DMS 273 (cell line): ENCODE data around the gene ZMIZ1.

Experiments used
- DNase-seq: peaks from one replicate; lab custom pipeline; 2025; ENCODE audit not compliant: unreplicated experiment; lab: John Stamatoyannopoulos, UW

ZMIZ1 gene

DNA sequence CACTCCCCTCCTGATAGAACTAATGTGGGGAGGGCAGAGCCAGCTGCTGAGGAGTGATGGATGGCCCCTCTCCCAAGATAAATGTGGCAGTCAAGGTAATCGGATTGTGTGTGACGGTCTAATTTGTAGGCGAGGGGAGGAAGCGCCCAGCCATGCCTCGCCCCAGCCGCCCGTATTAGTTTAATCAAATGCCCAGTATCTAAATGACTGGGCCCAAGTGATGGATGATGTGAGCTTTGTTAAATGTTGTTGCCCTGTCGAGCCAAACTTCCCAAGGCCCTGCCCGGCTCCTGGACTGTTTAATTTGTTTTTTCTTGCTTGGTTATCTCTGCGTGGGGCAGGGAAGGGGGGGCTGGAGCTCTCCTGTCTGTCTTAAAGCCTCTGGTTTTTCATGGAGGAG, 190.1 kb downstream of the ZMIZ1 start:
- no peak for DNase-seq

DNA sequence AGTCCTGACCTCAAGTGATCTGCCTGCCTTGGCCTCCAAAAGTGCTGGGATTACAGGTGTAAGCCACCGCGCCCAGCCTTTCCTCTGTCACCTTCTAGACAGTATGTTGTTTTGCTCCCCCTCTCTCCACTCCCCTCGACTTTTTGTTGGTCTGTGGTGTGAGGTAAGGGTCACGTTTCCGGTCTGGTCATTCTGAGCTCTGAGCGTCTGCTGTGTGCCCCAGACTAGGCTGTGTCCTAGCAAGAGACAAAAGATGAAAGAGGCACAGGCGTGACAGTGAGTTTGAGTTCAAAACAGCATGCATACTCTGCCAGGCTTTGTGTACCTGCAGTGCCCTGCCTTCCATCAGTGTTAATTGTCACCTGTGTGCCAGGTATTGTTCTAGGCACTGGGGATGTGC, 191.1 kb downstream of the ZMIZ1 start:
- DNase-seq: no peak

DNA sequence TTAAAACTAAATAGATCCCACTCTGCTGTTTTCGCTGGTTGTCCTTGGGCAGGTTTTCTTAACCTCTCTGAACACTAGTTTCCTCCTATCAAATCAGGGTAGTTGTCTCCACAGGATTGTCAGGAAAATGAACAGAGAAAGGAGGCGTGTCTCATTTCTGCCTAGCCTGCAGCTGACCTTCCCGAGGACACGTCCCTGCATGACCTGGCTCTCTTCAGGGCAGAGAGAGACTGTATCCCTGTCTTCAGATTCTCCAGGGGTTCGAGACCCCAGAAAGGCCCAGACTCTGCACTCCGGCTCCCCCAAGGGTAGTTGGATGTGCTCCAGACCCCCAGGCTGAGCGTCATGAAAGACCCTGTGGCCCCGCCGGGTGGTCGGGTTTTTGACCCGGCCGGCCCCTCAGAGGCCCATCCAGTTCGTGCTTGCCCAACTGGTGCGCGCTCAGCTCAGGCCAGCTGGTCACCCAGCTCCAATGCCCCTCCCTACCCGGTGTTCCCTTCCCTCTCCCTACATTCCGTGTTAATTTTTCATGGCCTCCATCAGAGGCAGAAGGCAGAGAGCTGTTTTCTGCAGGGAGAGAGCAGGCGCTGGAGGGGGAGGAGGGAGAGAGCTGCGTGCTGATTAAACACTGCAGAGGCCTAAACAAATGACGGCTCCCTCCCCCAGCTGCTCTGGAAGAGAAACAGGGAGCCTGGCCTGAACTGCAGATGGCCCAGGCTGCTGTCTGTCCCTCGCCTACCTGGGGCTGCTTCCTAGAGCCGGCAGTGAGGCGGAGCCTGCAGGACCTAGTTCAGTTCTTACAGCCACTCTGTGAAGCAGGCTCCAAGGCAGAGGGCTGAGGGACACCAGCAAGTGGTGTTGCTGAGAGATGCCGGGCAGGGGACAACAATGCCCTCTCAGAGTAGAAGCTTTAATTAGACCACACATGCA, 192.3 kb downstream of the ZMIZ1 start:
- DNase-seq: peak; percentile 89

DNA sequence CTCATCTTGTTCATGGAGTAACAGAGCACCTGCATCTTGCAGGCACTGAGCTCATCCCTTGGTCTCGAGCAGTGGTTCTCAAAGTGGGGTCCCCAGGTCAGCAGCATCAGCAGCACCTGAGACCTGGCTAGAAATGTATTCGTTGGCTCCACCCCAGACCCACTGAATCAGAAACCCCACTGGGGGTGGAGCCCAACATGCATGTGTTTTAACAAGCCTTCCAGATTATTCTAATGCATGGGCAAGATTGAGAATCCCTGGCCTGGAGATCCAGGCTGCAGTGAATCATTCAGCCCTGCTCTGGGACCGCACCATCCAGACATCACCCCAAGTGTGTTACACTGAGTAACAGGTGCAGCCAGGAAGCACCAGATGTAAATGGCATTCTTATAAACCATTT, 193.4 kb downstream of the ZMIZ1 start:
- DNase-seq: no peak

DNA sequence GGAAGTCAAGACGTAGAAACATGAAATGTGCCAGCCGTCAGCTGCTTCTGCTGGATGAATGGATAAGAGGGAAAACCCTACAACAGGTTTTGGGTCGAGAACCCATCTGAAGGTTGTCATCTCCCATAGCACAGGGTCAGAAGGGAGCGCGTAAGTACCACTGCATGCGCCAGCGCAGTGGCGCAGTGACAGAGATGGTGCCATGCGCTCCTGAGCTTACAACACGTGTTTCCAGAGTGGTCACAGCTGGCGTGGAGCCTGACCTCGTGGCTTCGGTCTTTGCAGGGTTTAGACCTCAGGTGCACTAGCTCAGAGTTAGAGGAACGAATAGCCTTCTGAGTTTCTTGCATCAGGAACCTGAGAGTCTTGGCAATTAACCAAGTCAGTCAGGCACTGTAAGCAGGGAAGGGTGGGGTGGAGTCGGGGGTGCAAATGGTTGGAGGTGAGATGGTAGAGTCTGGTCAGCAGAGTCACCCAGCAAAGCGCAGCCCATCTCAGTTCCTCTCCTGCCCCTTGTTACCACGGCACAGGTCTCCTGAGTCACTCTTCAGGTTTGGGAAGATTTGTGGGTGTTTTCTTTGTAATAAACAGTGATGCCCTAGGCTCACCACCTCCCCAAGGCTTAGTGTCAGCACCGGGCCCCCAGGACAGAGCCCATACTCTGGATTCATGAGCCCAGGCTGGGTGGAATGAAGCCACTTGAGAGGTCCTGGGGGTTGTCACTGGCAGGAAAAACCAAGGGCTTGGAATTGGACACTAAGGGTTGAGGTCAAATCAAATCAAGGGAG, 194.4 kb downstream of the ZMIZ1 start:
- DNase-seq: no peak

DNA sequence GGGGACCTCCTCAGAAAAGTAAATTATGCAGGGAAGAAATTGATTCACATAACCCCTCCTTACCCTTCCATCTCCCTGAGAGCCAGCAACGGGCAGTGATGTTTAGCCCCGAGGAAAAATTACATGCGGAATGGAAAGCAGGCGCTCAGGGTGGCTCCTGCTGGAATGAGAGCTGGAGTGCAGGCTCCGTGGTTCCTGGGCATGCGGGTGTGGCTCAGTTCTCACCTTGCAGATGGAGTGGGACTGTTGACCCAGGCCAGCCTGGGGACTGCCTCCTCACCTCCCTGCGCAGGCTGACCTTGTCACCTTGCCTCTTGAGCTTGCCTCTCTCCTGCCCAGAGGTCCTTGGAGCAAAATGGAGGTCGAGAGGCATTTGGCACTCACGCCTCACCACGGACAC, 195.2 kb downstream of the ZMIZ1 start:
- no peak for DNase-seq

DNA sequence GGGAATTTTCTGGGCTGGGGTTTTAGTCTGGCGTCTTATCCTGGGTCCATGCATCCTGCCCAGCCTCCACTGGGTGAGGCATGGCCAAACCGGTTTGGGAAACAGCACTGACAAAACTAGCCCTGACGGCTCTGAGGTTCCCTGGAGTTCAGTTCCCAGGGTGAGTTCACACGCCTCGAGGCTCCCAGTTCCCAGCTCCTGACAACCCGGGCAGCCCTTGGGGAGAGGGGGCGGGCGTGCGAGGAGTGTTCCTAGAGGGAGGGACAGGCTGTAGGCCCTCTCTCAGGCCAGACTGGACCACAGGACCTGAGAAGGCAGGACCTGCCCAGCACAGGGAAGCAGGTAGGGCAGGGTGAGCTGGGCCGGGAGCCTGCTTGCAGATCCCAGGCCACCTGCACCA, 196.2 kb downstream of the ZMIZ1 start:
- no peak for DNase-seq

DNA sequence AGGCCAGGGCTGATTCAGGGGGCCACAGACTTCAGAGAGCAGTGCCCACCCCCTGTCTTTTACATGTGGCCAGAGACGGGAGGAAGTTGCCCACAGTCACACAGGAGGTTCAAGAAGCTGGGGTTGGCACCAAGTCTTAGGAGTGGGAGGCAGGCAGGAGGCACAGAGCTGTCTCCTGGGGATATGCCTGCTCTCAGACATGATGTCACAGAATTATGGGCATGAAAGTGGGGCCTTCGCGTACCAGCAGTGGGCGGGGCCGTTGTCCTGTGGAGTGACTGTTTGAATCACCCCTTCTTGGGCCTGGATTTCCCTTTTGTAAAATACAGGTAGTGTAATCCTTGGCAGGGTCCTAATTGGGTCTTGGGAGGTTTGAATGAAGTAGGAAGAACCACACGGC, 197.3 kb downstream of the ZMIZ1 start:
- no peak for DNase-seq

DNA sequence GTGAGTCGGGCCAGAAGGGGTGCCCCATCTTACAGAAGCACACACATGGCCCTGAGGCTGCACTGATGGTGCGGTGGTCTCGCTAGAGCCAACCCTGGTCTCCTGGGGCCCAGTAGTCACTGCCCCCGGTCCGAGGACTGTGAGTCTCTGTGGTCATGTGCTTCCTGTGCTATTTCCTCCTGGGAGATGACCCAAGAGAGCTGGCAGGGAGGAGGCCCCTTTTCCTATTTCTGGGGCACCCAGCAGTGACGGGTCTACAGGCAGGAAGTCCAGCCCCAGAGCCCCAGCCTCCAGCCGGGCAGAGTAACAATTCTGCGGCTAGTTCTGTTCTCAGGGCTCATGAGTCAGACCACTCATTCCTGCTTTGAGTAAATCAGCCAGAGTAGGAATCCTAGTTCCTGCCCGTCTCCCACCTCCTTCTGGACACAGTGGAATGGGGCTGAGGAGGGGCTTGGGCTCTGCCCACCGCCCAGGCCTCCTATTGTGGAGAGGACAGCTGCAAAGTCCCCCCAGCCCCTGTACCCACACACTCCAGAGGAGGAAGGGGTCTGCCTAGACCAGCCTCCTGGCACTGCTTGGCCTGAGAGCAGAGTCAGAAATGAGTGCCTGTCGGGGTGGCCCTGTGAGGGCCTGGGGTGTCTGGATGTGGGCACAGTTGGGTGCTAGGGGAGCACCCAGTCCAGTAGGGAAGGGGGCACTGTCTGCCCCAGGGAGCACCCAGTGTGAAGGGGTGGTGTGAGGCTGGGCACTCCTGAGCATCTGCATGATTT, 198.0 kb downstream of the ZMIZ1 start:
- DNase-seq: no peak

DNA sequence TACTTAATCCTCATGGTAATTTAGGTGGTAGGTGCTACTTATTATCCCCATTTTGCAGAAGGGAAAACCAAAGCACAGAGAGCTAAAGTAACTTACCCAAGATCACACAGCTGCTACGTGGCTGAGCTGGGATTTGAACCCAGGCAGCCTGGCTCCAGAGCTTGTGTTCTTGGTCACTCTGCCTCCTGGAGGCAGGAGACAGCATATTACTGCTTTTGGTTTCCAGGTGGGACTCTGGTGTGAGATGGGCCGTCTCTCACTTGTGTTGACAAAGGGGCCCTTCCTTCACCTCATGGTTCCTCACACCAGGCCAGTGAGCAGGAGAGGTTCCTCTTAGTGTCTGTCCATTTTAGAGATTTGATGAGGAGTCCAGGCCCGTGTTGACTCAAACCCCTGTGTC, 198.7 kb downstream of the ZMIZ1 start:
- DNase-seq: no peak

DNA sequence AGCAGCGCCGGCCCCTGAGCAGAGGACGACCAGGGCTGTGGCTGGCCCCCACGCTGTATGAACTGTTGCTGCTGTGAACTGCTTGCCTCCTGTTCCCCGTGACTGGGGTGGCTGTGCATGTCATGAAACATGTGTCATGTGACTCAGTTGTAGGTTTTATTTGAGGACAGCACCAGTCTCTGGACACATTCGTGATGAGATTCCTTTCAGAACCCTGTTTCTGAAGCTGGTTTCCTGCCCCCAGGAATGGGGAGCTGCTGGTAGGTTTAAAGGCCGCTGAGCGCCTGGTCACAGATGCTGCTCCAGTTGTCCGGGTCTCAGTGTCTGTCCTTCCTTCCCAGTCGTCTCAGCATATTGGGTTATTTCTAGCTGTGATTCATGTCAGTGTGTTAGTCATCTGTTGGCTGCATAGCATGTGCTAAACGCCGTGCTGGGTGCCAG, 199.4 kb downstream of the ZMIZ1 start:
- DNase-seq: peak; percentile 21

DNA sequence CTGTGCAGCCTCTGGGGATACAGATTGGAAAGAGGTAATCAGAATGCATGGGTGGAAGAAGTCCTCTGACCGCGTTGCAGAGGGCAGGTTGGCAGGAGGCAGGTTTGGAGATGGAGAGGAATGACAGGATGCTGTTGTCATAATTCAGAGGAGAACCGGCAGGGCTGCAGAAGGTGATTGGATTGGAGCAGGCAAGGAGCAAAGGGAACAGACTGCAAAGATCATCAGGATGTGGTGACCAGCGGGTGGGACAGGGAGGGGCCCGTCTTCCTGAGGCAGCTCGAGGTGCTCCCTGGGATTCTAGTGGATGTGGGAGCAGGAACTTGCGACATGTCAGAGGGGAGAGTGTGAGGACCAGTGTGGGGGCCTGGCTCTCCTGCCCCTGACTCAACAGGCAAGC, 200.0 kb downstream of the ZMIZ1 start:
- DNase-seq: no peak

DNA sequence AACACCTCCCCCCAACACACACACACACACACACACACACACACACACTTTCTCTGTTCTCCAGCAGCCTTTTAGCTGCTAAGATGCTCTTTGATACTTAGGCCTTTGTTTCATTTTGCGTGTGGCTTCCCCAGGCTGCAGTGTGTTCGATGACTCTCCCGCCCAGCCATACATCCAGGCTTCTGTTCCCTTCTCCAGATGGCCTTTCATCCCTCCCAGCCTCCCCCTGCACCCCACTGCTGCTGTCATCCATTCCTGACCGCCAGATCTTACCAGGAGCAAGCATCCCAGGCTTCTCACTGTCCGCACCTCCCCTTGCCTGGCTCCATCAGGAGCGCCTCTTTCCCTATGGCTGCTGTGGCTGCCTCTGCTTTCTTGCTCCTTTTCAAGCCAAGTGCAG, 200.7 kb downstream of the ZMIZ1 start:
- peak; percentile 63 for DNase-seq

DNA sequence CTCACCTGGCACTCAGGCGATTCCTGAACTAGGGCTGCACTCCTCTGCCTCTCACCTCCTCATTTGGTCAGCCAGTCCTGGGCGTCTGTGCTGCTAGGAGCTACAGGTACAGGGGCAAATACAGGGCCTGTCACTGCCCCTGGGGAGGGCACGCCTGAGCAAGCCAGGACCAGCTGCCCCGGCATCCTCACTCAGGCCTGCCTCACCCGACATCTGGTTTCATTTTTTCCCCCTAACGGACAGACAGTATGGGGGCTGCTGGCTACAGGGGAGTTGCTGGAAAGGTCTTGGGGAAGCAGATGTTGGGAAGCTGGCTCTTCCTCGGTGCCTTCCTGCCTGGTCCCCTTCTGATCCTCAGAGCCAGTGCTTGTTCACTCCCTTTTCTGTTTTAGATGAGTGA, 201.2 kb downstream of the ZMIZ1 start:
- peak; percentile 75 for DNase-seq

DNA sequence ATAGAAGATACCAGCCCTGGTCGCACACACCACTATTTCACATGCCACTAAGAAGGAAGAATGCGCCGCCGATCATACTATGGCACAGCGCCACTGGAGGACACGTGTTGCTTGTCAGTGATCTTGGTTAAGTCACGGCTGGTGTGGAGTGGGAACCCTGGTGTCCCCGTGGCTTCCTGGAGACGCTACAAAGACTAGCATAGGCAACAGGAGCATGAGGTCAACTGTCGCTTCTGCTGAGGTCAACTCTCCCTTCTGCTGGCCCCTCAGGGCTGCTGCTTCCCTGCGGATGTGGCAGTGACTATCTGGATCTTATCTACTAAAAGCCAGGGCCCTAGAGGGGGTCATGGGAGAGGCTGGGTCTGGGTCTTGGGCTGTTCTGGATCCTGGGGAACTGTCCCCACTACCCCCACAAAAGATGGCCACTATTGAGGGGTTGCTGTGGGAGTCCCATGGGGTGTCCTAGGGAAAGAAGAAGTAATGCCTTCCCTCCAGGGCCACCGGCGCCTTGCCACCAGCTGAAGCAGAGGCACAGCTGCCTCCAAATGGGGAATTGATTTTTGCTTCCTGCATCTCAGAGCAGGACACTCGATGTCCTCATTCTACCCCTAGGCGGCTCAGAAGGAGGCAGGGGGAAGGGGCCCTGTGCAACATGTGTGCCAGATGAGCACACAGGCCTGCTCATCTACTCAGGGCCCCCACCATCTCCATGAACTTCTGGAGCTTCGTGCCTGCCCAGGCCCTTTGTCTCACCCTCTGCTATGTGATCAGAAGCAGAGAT, 201.9 kb downstream of the ZMIZ1 start:
- DNase-seq: peak; percentile 62

DNA sequence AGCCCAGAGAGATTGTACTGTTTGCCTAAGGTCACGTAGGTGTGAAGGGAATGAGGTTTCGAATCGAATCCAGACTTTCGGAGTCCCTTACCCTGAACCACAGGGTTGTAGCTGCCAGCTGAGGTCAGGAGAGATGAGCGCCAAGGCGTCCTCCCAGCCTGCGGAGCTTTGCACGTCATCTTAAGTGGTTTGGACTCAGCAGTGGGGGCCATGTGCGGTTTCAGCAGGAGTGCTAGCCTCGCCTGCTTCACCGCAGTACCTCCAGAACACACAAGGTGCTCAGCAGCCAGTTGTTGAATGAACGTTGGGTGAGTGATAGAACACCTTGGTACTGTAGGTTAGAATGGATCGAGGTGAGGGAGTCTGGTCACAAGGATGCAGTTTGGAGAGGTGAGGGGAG, 203.6 kb downstream of the ZMIZ1 start:
- no peak for DNase-seq

DNA sequence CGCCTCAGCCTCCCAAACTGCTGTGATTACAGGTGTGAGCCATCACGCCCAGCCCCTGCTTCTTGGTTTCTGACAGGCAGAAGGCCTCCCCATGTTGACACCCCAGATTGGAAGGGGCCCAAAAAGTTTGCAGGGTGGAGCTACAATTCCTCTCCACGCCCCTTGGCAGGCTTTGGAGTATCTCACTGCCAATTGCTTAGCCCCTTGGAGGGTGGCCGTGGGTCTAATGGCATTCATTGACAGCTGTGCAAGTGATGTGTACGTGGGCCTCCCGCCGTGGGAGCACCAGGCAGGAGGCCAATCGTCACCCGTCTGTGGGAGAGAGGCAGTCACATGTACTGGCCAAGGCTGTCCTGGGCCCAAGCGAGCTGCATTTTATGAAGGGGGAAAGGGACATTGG, 204.8 kb downstream of the ZMIZ1 start:
- peak; percentile 70 for DNase-seq

DNA sequence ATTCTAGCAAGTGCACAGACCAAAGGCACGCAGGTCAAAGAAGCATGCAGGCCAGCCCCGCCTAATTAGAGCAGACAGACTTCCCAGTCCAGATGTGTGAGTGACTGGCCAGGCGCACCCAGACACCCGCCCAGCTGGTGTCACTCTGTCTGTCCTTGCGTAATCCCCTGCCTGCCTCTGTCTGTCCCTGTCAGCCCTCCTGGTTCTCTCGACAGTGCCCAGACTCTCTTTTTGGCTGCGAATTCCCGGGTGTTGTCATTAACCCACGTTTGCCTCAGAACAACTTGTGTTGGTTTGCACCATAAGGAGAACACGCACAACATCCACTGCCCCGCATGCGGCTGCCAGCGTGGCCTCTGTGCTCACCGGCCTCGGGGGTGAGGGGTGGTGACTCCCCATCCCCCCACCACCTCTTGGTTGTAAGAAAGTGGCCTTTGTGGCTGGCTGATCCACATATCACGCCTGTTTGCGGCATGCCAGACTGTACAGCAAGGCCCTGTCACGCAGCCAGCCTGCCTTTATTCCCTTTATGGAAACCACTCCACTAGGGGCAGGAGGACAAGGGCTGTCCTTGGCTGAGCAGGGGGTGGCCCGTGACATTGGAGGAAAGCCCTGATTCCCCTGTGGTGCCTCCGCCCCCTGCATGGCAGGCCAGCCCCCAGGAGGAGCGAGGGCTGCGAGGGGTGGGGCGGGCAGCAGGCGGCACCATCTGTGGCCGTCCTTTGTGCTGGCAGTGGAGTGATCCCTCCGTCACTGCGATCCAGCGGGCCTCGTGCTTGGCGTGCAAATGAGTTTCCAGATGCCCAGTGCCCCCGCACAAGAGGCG, 205.7 kb downstream of the ZMIZ1 start:
- DNase-seq: peak; percentile 96

DNA sequence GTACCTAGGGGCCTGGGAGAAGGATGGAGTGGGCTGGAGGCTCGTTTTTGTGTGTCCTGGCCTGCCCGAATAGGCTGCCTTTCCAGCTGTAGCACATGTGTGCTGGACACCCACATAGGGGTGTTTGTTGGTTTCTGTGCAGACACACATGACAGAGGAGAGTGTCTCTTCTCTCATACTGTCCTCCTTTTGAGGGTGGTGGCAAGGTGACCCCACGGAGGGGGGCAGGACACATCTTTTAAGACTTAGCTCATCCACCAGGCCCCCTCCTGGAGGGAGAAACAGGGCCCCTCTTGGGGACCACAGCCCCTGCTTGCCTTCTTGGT, 206.3 kb downstream of the ZMIZ1 start:
- DNase-seq: no peak

DNA sequence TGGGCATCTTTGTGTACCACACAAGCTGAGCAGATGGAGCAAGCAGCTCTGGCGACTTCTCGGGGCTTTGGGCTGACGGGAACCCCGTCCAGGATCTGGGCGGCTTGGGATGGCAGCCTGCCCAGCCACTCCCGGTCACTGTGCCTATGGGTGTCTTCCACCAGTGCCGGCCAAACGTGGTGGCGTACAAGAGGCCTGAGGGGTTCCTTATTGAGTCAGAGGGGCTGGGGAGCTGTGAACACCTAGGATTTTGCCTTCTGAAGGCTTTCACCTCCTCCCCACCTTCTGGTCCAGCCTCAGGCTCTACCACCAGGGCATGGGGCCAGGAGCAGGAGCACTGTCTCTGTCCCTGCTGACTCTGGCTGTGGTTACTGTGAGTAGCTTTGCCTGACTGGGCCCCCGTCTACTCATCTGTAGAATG, 206.7 kb downstream of the ZMIZ1 start:
- peak; percentile 65 for DNase-seq
